ENCODE measurements around the gene INPP4B.

DNA sequence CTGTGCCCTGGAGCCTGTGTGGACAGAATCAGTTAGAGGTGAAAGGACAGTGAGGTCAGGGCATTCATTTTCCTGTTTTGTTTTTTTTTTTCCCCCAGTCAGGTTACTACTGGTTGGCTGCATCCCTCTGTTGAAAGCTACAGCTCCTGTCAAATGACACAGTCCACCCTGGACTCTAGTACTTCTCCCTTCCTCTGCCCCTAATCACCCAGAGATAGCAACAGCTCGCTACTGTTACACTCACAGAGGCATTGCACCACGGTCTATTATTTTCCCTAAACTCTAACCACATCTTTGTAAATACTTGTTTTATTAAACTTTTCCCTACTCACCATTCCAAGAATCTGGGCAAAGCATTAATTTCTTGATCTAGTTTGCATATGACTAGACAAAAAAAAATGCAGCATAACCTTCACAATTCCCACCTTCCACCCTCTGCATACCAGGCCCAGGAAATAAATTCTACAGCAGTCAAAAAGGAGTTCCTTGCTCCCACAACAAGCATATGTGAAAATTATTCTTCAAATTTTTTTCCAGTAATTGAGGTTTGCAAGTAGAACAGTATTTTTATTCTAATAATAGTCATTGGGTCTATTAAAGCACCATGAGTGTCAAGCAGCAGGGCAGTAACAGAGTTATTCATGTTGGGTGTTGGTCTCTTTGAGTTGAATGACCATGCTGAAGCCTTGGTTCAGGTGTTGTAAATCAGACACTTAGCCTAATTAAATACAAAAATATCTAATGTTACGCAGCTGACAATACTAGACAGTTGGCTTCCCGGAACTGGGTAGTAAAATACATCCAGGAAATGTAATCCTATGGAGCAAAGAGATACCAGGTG is 329.2 kb downstream of the INPP4B start:
- TF ChIP-seq CEBPB (IDR thresholded peaks at IDR 0.05; ENCODE audit: low read depth, low read length) (no peak), POLR2A (IDR thresholded peaks at IDR 0.05; ENCODE audit: low read depth, low read length) (no peak)
- TF ChIP-seq, protein P1, sequence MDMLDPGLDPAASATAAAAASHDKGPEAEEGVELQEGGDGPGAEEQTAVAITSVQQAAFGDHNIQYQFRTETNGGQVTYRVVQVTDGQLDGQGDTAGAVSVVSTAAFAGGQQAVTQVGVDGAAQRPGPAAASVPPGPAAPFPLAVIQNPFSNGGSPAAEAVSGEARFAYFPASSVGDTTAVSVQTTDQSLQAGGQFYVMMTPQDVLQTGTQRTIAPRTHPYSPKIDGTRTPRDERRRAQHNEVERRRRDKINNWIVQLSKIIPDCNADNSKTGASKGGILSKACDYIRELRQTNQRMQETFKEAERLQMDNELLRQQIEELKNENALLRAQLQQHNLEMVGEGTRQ (IDR thresholded peaks at IDR 0.05; ENCODE audit: low read depth, low read length) = no peak
- TF ChIP-seq, protein P2, sequence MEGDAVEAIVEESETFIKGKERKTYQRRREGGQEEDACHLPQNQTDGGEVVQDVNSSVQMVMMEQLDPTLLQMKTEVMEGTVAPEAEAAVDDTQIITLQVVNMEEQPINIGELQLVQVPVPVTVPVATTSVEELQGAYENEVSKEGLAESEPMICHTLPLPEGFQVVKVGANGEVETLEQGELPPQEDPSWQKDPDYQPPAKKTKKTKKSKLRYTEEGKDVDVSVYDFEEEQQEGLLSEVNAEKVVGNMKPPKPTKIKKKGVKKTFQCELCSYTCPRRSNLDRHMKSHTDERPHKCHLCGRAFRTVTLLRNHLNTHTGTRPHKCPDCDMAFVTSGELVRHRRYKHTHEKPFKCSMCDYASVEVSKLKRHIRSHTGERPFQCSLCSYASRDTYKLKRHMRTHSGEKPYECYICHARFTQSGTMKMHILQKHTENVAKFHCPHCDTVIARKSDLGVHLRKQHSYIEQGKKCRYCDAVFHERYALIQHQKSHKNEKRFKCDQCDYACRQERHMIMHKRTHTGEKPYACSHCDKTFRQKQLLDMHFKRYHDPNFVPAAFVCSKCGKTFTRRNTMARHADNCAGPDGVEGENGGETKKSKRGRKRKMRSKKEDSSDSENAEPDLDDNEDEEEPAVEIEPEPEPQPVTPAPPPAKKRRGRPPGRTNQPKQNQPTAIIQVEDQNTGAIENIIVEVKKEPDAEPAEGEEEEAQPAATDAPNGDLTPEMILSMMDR (conservative IDR thresholded peaks at IDR 0.05; ENCODE audit: low read depth, low read length) = no peak
